NCI-H345 (cell line): ENCODE measurements around the gene GP2.

Experiments
- DNase-seq: peaks from one replicate; lab custom pipeline; 2025; lab: John Stamatoyannopoulos, UW

GP2 gene

DNA sequence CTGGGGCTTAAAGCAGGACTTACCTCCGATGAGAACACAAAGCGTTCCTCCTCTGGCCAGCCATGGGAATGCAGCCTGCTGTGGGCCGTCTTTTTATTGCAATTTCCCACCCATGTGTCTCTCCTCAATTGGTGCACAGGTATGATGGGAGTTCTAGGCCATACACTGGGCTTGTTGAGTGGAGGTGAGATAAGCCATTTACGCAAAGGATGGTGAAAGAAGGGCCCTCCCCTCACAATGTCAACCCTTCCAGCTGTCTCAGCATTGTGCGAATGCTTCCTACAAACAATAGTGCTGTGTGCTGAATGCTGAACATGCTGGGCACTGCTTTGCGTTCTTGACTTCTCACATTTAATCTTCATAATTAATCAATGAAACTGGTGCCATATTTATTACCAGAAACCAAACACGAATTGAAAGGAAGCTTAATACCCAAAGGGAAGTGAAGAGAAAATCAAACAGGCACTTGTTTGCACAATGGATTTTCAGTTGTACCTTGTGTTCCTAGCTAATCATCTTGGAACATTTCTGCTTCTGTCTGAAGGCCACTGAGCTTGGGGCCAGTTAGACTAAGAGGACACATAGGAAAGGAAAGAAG lies at the start of gene GP2:
TSS of gene GP2 (minus strand) at position 70 of the 598 bp plus-strand sequence. CDS start 1,082 bp downstream, outside the sequence.
- peak; percentile 70 for DNase-seq

DNA sequence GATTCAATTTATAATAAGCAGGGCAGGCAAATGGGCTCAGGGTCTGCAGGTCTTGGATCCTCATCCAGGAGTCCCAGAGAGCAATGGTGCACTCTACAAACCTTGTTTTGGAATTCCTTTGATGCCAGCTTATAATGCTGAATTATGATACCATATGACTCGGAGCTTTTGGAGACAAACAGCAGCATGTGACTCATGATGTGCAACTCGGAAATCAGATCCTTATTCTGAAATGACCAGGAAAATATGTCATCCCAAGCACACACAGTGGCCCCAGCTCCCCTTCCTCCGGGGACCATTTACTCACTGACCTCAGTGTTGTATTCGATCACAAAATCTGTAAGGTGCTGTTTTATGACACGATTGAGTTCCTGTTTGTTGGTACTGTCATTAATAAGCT lies 45.4 kb upstream of the GP2 start:
- DNase-seq, result no peak

- no peak for DNase-seq
Measured at GRCh38 chr16:20369452-20370054, 42.2 kb upstream of the GP2 start.

GRCh38 chr16:20364051-20364450 lies 36.7 kb upstream of the GP2 start:
- DNase-seq, result no peak

DNA sequence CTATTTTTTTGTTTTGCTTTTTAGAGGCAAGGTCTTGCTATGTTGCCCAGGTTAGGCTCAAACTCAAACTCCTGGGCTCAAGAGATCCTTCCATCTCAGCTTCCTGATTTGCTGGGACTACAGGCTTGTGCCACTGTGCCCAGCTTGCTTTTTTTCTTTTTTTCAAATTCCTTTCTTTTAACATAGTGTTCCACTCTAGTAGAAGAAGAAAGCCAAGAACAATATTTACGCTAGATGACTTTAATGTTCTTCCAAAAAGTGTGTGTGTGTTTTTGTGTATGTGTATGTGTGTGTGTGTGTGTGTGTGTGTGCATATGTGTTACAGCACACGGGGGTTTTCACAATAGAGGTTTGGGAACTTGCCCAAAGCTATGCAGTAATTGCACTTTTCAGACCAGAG lies 35.9 kb upstream of the GP2 start:
- DNase-seq, result no peak

- DNase-seq, result no peak
Measured at GRCh38 chr16:20359997-20360396, 32.7 kb upstream of the GP2 start.

GRCh38 chr16:20355114-20355782 lies 27.9 kb upstream of the GP2 start:
- DNase-seq, result no peak

GRCh38 chr16:20353379-20353778 lies 26.1 kb upstream of the GP2 start:
- DNase-seq, result no peak

GRCh38 chr16:20352615-20353014 lies 25.3 kb upstream of the GP2 start, which contains the start of gene UMOD:
TSS of gene UMOD (minus strand) at chr16:20352715. CDS start at chr16:20350737, 1,978 bp downstream.
- no peak for DNase-seq

DNA sequence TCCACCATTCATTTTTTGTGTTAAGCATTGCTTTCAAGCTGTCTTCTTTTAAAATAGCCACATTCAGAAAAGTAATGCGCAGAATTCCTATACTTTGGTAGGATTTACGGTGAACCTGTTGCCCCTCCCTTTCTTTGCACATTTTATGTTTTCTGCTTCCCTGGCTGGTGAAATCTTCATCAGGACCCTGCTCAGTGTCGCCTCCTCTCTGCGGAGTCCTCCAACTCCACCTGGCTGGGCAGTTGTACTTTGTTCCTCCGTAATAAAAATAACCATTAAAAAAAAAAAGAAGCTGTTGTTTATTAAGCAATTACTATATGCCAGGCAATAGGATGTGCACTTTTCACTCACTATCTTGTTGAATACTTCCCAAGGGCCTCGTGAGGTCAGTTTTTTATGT lies 22.3 kb upstream of the GP2 start:
- no peak for DNase-seq

- peak; percentile 54 for DNase-seq
Measured at GRCh38 chr16:20348365-20349185, 21.3 kb upstream of the GP2 start.

GRCh38 chr16:20347666-20348364 lies 20.5 kb upstream of the GP2 start:
- DNase-seq, result no peak

- no peak for DNase-seq
Measured at GRCh38 chr16:20344611-20345010, 17.3 kb upstream of the GP2 start.

- no peak for DNase-seq
Measured at GRCh38 chr16:20339744-20340143, 12.4 kb upstream of the GP2 start.

DNA sequence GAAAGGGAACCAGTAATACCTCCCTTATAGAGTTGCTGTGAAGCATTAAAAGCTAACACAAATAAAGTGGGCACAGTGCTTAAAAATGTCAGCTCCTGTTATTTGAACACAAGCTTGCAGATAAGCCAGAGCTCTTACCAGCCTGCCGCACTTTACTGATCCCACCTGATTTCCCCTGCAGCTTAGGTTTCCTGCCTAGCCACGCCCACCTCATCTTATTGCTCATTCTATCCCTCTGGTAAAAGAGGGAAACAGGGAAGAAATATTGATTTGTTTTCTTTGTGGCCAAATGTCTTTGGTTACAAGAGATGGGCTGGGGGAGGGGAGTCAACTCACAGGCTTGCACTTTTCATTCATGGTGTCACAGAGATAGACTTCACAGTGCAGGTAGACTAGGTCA lies 9.6 kb upstream of the GP2 start:
- no peak for DNase-seq

- no peak for DNase-seq
Measured at GRCh38 chr16:20334396-20334795, 7.1 kb upstream of the GP2 start.

DNA sequence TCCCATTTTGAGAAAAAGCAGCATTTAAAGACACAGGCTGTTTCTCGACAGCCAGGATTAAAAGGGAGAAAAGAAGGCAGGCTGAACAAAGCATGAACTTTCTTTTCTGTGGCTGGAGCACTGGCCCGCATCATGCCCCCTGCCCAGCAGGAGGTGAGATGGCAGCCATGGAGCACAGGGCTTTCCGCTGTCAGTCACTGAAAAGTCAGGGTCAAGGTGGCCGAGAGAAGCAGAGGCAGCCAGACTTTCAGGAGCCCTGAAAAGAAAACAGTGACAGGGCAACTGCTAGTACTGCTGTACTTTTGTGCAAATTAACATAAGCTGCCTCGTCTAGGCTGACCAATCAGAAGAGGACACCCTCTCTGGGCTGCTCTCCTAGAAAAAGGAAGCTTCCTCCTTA lies 5.8 kb upstream of the GP2 start:
- DNase-seq, result no peak

DNA sequence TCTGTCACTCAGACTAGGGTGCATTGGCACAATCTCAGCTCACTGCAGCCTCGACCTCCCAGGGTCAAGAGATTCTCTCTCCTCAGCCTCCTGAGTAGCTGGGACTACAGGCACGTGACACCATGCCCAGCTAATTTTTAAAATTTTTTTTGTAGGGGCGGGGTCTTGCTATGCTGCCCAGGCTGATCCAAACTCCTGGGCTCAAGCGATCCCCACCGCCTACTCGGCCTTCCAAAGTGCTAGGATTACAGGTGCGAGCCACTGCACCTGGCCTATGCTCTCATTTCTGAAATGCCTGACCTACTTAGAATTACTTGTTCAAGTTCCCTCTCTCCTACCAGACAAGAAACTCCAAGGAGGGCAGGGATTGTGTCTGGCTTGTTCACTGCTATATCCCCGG lies 5.1 kb upstream of the GP2 start:
- no peak for DNase-seq

DNA sequence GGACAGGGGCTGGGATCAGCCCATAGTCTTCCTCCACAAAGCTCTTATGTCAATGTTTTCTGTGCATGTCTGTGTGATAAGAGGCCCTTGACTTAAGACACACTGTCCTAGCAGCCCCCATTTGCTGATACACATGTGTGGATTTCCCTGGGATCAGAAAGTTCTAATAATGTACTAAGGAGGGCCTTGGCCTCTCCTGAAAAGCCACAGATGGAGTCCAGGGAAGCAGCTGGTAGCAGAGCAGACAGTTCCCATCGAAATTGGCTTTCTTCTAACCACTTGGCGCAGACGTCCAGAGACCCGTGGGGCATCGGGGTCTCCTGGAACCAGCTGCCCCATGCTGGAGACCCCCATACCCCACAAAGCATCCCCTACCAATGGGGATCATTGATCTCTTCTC lies 4.3 kb upstream of the GP2 start:
- DNase-seq, result no peak

GRCh38 chr16:20329392-20330138 lies 2.3 kb upstream of the GP2 start:
- DNase-seq, result no peak

DNA sequence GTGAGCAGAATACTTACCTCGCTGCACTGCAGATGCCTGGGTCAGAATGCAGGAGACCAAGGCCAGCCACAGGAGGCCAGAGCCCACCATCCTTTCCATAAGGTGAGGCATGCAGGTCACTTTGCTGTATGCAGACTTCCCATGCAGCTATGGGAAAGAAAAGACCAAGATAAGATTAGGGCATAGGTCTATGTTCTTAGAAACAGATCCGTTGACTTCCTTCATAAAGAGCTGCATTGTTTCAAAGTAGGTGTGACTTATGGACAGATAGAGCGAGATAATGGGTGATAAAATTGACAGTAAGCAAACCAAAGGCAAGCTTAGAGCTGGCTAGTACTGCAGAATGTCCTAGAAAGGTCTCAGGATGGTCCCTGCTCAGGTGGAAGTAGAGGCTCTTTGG lies 992 bp downstream of the GP2 start:
- no peak for DNase-seq
